Nephron (organoid): ENCODE results near the gene RAB5IF.

Experiments
- H3K27ac Mint-ChIP-seq, 3 experiments: 2 replicates each; pipeline ENCODE4 v1.8.0; 2020; ENCODE audit warnings: mixed read lengths in 3 of 3, mild to moderate bottlenecking in 2 of 3, moderate library complexity in 1 of 3
- H3K27me3 Mint-ChIP-seq: 2 replicates; pipeline ENCODE4 v1.8.0; 2021; ENCODE audit warnings: low read depth, mild to moderate bottlenecking, moderate library complexity, mixed read lengths
- H3K36me3 Mint-ChIP-seq: 2 replicates; pipeline ENCODE4 v1.8.0; 2020; ENCODE audit warnings: low read depth, mixed read lengths
- H3K4me1 Mint-ChIP-seq: 2 replicates; pipeline ENCODE4 v1.8.0; 2020; ENCODE audit warnings: mixed read lengths
- H3K4me3 Mint-ChIP-seq, 3 experiments: 2 replicates each; pipeline ENCODE4 v1.8.0; 2020; ENCODE audit warnings: mild to moderate bottlenecking in 3 of 3, mixed read lengths in 3 of 3, moderate library complexity in 2 of 3
- H3K9me3 Mint-ChIP-seq: 2 replicates; pipeline ENCODE4 v1.8.0; 2020; ENCODE audit warnings: mixed read lengths
- TF ChIP-seq, protein P1 (sequence below), 3 experiments: fragments of 200-600 bp; sonication (generic); IDR thresholded peaks; one replicate each; pipeline ENCODE4 v1.5.0; 2021; ENCODE audit warnings: antibody characterized with exemption in 3 of 3; ENCODE audit not compliant: unreplicated experiment in 3 of 3

Gene RAB5IF

DNA sequence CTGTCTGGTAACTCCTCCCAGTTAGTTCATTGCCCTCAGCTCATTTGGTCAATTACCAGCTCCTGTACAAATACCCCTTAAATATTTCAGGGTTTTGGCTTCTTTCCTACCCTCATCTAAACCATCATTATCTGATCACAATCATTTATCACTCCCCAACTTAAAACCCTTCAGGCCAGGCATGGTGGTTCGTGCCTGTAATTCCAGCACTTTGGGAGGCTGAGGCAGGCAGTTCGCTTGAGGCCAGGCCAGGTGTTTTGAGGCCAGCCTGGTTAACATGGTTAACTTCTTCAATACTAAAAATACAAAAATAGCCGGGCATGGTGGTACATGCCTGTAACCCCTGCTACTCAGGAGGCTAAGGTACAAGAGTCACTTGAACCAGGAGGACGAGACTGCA lies 22.8 kb upstream of the RAB5IF start:
- Mint-ChIP-seq H3K36me3 (peaks cover 52% of the 10 kb centered on the region), H3K27ac (peak overlapping the region in 1 of 3 experiments; percentile 80), H3K4me3 (no peak overlapping the region), H3K27me3 (no peaks in the 10 kb centered on the region), H3K9me3 (no peaks in the 10 kb centered on the region), H3K4me1 (peaks cover 12% of the 10 kb centered on the region)
- TF ChIP-seq, protein P1, sequence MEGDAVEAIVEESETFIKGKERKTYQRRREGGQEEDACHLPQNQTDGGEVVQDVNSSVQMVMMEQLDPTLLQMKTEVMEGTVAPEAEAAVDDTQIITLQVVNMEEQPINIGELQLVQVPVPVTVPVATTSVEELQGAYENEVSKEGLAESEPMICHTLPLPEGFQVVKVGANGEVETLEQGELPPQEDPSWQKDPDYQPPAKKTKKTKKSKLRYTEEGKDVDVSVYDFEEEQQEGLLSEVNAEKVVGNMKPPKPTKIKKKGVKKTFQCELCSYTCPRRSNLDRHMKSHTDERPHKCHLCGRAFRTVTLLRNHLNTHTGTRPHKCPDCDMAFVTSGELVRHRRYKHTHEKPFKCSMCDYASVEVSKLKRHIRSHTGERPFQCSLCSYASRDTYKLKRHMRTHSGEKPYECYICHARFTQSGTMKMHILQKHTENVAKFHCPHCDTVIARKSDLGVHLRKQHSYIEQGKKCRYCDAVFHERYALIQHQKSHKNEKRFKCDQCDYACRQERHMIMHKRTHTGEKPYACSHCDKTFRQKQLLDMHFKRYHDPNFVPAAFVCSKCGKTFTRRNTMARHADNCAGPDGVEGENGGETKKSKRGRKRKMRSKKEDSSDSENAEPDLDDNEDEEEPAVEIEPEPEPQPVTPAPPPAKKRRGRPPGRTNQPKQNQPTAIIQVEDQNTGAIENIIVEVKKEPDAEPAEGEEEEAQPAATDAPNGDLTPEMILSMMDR (IDR thresholded peaks at IDR 0.05; ENCODE audit: unreplicated experiment in 3 of 3), result no peak

DNA sequence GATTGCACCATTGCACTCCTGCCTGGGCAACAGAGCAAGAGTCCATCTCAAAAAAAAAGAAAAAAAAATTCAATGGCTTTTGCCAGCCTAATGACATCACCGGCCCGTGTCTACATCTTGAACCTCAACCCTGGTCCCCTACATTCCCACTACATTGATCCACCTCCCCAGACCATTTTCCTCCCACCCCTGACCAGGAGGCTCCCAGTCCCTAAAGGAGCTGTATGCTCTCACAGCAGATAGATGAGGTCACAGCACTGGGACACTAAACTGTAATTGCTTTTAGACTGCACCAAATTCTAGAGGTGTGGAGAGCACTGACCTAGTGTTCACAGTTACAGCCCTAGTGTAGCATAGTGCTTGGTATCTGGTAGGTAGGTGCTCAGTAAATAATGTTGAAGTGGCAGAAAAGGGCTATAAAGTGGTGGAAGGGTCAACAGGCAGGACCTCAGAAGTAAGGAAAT lies 21.5 kb upstream of the RAB5IF start:
- Mint-ChIP-seq H3K9me3 (no peaks in the 10 kb centered on the region), H3K36me3 (peaks cover 50% of the 10 kb centered on the region), H3K4me3 (no peak overlapping the region), H3K4me1 (peaks cover 12% of the 10 kb centered on the region), H3K27me3 (no peaks in the 10 kb centered on the region), H3K27ac (peak overlapping the region in 1 of 3 experiments; percentile 17)
- TF ChIP-seq, protein P1 (IDR thresholded peaks at IDR 0.05; ENCODE audit: unreplicated experiment in 3 of 3), result no peak

DNA sequence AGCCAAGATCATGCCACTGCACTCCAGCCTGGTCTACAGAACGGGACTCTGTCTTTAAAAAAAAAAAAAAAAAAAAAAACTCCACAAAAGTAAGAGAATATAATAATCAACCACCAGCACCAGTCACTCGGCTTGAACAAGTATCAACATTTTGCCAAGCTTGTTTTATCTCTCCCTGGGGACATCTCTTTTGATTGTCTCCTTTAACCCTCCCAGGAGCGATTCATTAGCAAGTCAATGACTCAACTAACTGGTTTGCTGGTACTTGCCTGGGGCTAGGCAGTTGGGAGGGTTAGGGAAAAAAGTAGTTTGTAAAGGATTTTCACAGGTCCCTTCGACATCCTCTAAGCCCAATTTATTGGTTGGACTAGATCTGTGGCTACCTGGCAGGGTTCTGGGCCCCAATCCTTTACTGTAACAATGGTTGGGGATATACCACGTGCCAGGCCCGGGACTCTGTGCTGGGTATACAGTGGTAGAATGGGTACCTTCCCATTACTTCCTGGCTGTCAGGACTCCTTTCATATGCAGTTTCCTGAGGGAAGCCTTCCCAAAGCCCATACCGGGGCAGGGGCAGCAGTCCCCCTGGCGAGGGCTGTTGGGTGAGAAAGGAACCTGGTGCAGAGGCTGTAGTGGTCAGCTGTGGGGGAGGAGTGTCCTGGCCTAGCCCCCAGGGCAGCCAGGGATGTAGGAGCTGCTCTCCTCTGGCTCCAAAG lies 20.0 kb upstream of the RAB5IF start:
- Mint-ChIP-seq H3K27me3 (no peaks in the 10 kb centered on the region), H3K36me3 (peaks cover 43% of the 10 kb centered on the region), H3K4me3 (no peak overlapping the region), H3K27ac (peak overlapping the region in 1 of 3 experiments; percentile 76), H3K9me3 (no peaks in the 10 kb centered on the region), H3K4me1 (peaks cover 8% of the 10 kb centered on the region)
- TF ChIP-seq, protein P1 (IDR thresholded peaks at IDR 0.05; ENCODE audit: unreplicated experiment in 3 of 3), result no peak

DNA sequence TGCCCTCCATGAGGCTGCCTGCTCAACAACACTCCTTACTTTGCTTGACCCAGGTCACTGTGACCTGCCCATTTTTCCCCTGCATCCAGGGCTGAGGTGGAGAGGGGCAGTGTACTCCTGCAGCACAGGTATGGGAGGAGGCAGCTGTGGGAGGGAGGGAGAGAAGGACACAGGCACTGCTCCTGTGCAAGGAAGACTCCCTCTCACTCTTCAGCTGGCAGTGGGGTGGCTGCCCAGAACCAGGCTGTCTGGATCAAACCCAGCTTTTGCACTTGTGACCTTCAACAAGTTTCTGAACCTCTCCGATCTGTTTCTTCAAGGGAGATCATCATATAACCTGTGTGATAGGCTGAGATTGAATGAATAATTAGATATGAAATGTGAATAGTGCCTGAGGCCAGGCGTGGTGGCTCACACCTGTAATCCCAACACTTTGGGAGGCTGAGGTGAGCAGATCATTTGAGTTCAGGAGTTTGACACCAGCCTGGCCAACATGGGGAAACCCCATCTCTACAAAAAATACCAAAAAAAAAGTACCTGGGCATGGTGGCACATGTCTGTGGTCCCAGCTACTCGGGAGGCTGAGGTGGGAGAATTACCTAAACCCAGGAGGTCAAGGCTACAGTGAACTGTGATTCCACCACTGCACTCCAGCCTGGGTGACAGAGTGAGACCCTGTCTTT lies 18.1 kb upstream of the RAB5IF start:
- TF ChIP-seq, protein P1 (IDR thresholded peaks at IDR 0.05; ENCODE audit: unreplicated experiment in 3 of 3), result no peak
- peaks cover 23% of the 10 kb centered on the region for H3K4me1 Mint-ChIP-seq
- H3K27me3 Mint-ChIP-seq, result no peaks in the 10 kb centered on the region
- peak overlapping the region in 2 of 3 experiments; percentile 16 to 47 for H3K27ac Mint-ChIP-seq
- no peaks in the 10 kb centered on the region for H3K9me3 Mint-ChIP-seq
- H3K4me3 Mint-ChIP-seq, result no peak overlapping the region
- peaks cover 53% of the 10 kb centered on the region for H3K36me3 Mint-ChIP-seq

DNA sequence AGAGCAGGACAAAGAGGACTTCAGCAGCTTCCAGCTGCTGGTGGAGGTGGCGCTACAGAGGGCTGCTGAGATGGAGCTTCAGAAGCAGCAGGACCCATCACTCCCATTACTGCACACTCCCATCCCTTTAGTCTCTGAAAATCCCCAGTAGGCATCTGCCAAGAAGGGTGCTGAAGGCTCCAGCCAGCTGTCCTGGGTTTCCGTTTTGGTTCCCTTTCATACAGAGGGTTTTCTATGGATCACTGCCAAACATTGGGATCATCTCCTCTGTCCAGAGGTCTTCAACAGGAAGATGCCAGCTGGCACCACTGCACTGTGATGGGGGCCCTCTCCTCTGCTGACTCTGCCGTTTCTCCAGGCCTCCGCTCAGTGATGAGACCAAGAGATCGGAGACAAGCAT lies 14.3 kb upstream of the RAB5IF start:
- H3K9me3 Mint-ChIP-seq, result no peaks in the 10 kb centered on the region

More for the DNA sequence above, 14.3 kb upstream of the RAB5IF start:
- H3K27me3 Mint-ChIP-seq, result no peaks in the 10 kb centered on the region
- H3K4me3 Mint-ChIP-seq, result no peak overlapping the region
- H3K4me1 Mint-ChIP-seq, result peaks cover 23% of the 10 kb centered on the region
- TF ChIP-seq, protein P1 (IDR thresholded peaks at IDR 0.05; ENCODE audit: unreplicated experiment in 3 of 3), result no peak
- peak overlapping the region; percentile 43 to 74 (median 68) for H3K27ac Mint-ChIP-seq
- peaks cover 61% of the 10 kb centered on the region for H3K36me3 Mint-ChIP-seq
